CMK (cell line): Measurements from ENCODE around the gene PCIF1.
"Not testable (repeated sequence)": the region's sequence is repeated elsewhere in the genome, so short reads cannot be mapped to it uniquely, and the experiment has no call there.

ENCODE experiments used
- DNase-seq: peaks from one replicate; pipeline ENCODE4 v3.0.0-alpha.2; 2010; ENCODE audit warnings: low read depth

The PCIF1 gene

GRCh38 chr20:45934586-45935415 lies at the start of gene PCIF1:
Gene PCIF1 (plus strand): TSS chr20:45934683. CDS start chr20:45939000, 4,317 bp downstream.
- peak; percentile 96 for DNase-seq

GRCh38 chr20:45886590-45887345 lies 47.7 kb upstream of the PCIF1 start:
- no peak for DNase-seq

- no peak for DNase-seq
Measured at GRCh38 chr20:45887346-45887715, 47.2 kb upstream of the PCIF1 start, which contains the start of gene SPATA25. Gene SPATA25 (minus strand): TSS chr20:45887622. CDS start chr20:45887590, 32 bp downstream.

GRCh38 chr20:45888681-45889080 lies 45.8 kb upstream of the PCIF1 start:
- no peak for DNase-seq

GRCh38 chr20:45890077-45890984 lies 44.2 kb upstream of the PCIF1 start:
- no peak for DNase-seq

- DNase-seq = peak; percentile 91
Measured at GRCh38 chr20:45890985-45891983, 43.2 kb upstream of the PCIF1 start, which contains the start of the genes CTSA and NEURL2. Gene CTSA (plus strand): TSS chr20:45891335. CDS start chr20:45891569, 234 bp downstream. Gene NEURL2 (minus strand): TSS chr20:45891208. CDS start chr20:45890991, 217 bp downstream.

- no peak for DNase-seq
Measured at GRCh38 chr20:45892049-45892825, 42.2 kb upstream of the PCIF1 start.

GRCh38 chr20:45892828-45893500 lies 41.5 kb upstream of the PCIF1 start:
- no peak for DNase-seq

GRCh38 chr20:45893831-45894230 lies 40.7 kb upstream of the PCIF1 start:
- no peak for DNase-seq

- DNase-seq = no peak
Measured at GRCh38 chr20:45894797-45895196, 39.7 kb upstream of the PCIF1 start.

GRCh38 chr20:45896641-45897161 lies 37.8 kb upstream of the PCIF1 start:
- DNase-seq = no peak

GRCh38 chr20:45897289-45897688 lies 37.2 kb upstream of the PCIF1 start:
- DNase-seq = no peak

GRCh38 chr20:45897692-45898091 lies 36.8 kb upstream of the PCIF1 start:
- no peak for DNase-seq

GRCh38 chr20:45898285-45898684 lies 36.2 kb upstream of the PCIF1 start:
- DNase-seq = no peak

GRCh38 chr20:45899046-45899835 lies 35.2 kb upstream of the PCIF1 start:
- DNase-seq = no peak

GRCh38 chr20:45901332-45901731 lies 33.2 kb upstream of the PCIF1 start:
- DNase-seq = not testable (repeated sequence)

GRCh38 chr20:45902199-45902701 lies 32.2 kb upstream of the PCIF1 start:
- no peak for DNase-seq
